Gastrocnemius medialis (tissue), 4 donors: ENCODE measurements around the gene IGF2BP2.

ENCODE experiments used
- POLR2A ChIP-seq, 2 donors: fragments of 450-650 bp; IDR thresholded peaks; one replicate each; pipeline ENCODE4 v1.6.1; 2017; ENCODE audit warnings: antibody characterized with exemption in 2 of 2, mild to moderate bottlenecking in 2 of 2, moderate library complexity in 2 of 2
- TF ChIP-seq, protein P1 (sequence below), 5 experiments: fragments of 450-650 bp in 3 of 5; fragments of 200-600 bp in 2 of 5; sonication (generic) in 2 of 5; IDR thresholded peaks in 4 of 5; conservative IDR thresholded peaks in 1 of 5; 1 replicate in 4 of 5; 2 replicates in 1 of 5; pipeline ENCODE4 v1.5.1; 2016 to 2019; ENCODE audit warnings: antibody characterized with exemption in 5 of 5, mild to moderate bottlenecking in 3 of 5, moderate library complexity in 3 of 5

DNA sequence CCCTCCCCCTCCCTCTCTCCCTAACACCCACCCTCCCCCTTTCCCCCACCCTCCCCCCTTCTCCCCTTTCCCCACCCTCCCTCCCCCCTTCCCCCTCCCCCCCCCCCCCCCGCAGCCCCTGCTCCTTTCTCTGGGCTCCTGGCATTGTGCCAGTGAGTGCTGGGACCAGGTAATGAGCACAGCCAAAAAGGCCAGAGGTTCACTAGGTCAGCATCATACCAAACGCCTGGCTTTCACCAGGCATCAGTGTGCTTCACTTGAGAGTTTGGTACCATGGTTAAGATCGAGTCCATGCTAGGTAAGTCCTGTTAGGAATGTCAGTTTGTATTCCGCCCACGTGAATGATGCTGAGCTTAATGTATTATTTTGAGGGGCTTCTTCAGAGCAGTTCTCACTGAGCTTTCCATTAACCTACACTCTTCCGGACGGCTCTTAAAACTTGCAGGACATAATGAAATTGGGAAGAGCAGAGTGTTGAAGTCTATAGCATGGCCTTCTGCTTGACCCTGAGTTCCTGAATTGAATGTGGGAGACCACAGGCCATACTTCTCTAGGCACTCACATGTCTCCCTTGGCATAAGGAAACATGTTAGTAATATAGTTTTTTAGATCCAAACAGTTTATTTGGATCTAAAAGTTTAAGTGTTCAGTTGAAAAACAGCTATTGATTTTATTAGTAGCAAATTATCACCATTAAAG is 193.2 kb downstream of the IGF2BP2 start:
- no peak for TF ChIP-seq POLR2A (IDR thresholded peaks at IDR 0.05)
- TF ChIP-seq, protein P1, sequence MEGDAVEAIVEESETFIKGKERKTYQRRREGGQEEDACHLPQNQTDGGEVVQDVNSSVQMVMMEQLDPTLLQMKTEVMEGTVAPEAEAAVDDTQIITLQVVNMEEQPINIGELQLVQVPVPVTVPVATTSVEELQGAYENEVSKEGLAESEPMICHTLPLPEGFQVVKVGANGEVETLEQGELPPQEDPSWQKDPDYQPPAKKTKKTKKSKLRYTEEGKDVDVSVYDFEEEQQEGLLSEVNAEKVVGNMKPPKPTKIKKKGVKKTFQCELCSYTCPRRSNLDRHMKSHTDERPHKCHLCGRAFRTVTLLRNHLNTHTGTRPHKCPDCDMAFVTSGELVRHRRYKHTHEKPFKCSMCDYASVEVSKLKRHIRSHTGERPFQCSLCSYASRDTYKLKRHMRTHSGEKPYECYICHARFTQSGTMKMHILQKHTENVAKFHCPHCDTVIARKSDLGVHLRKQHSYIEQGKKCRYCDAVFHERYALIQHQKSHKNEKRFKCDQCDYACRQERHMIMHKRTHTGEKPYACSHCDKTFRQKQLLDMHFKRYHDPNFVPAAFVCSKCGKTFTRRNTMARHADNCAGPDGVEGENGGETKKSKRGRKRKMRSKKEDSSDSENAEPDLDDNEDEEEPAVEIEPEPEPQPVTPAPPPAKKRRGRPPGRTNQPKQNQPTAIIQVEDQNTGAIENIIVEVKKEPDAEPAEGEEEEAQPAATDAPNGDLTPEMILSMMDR (IDR thresholded peaks at IDR 0.05 in 4 of 5, conservative IDR thresholded peaks at IDR 0.05 in 1 of 5) = no peak
